IPS DF 4.7 (cell line): ENCODE measurements around the gene DMBX1.

ENCODE experiments used
- DNase-seq: peaks from one replicate; pipeline ENCODE4 v3.0.0-alpha.2; 2013; ENCODE audit warnings: low spot score; ENCODE audit errors: extremely low read depth

Gene DMBX1

GRCh38 chr1:46459315-46459714, 30.3 kb upstream of the DMBX1 start:
- no peak for DNase-seq

- no peak for DNase-seq
Measured at GRCh38 chr1:46461017-46461808, 28.4 kb upstream of the DMBX1 start.

GRCh38 chr1:46461809-46462448, 27.7 kb upstream of the DMBX1 start:
- no peak for DNase-seq

GRCh38 chr1:46464013-46464548, 25.6 kb upstream of the DMBX1 start:
- DNase-seq = no peak

GRCh38 chr1:46464915-46465314, 24.7 kb upstream of the DMBX1 start:
- no peak for DNase-seq

GRCh38 chr1:46465981-46466476, 23.6 kb upstream of the DMBX1 start:
- DNase-seq = no peak

GRCh38 chr1:46466477-46467182, 23.0 kb upstream of the DMBX1 start:
- no peak for DNase-seq

GRCh38 chr1:46467183-46467504, 22.5 kb upstream of the DMBX1 start:
- DNase-seq = no peak

- no peak for DNase-seq
Measured at GRCh38 chr1:46469881-46470280, 19.8 kb upstream of the DMBX1 start.

GRCh38 chr1:46471848-46472492, 17.7 kb upstream of the DMBX1 start:
- DNase-seq = no peak

- no peak for DNase-seq
Measured at GRCh38 chr1:46472498-46473181, 17.0 kb upstream of the DMBX1 start.

GRCh38 chr1:46473991-46474390, 15.6 kb upstream of the DMBX1 start:
- no peak for DNase-seq

- DNase-seq = no peak
Measured at GRCh38 chr1:46474570-46474969, 15.1 kb upstream of the DMBX1 start.

GRCh38 chr1:46476673-46477072, 13.0 kb upstream of the DMBX1 start:
- no peak for DNase-seq

- DNase-seq = no peak
Measured at GRCh38 chr1:46477153-46477929, 12.3 kb upstream of the DMBX1 start.

- no peak for DNase-seq
Measured at GRCh38 chr1:46478721-46479485, 10.7 kb upstream of the DMBX1 start.

- no peak for DNase-seq
Measured at GRCh38 chr1:46479744-46480350, 9.8 kb upstream of the DMBX1 start.

- no peak for DNase-seq
Measured at GRCh38 chr1:46480959-46481646, 8.5 kb upstream of the DMBX1 start.
